NCI-H524 treated with DMSO at 0.1 percent for 48 hours (cell line): ENCODE results near the gene GPR31.

Experiments
- DNase-seq: peaks from one replicate; lab custom pipeline; 2025; lab: John Stamatoyannopoulos, UW

The GPR31 gene

GRCh38 chr6:167139761-167140160 lies 18.0 kb downstream of the GPR31 start:
- DNase-seq, result no peak

- DNase-seq, result peak; percentile 17
Measured at GRCh38 chr6:167137881-167138280, 19.9 kb downstream of the GPR31 start.

- no peak for DNase-seq
Measured at GRCh38 chr6:167137081-167137480, 20.7 kb downstream of the GPR31 start.

GRCh38 chr6:167136376-167136775 lies 21.4 kb downstream of the GPR31 start:
- no peak for DNase-seq

GRCh38 chr6:167134448-167135328 lies 23.1 kb downstream of the GPR31 start:
- DNase-seq, result no peak

- no peak for DNase-seq
Measured at GRCh38 chr6:167130712-167131684, 26.8 kb downstream of the GPR31 start.

GRCh38 chr6:167130008-167130677 lies 27.6 kb downstream of the GPR31 start:
- DNase-seq, result no peak

GRCh38 chr6:167129562-167129961 lies 28.2 kb downstream of the GPR31 start:
- no peak for DNase-seq

GRCh38 chr6:167129159-167129558 lies 28.6 kb downstream of the GPR31 start:
- DNase-seq, result no peak

GRCh38 chr6:167127785-167128531 lies 29.8 kb downstream of the GPR31 start:
- DNase-seq, result no peak

- DNase-seq, result no peak
Measured at GRCh38 chr6:167125855-167126349, 31.9 kb downstream of the GPR31 start.

- DNase-seq, result no peak
Measured at GRCh38 chr6:167125410-167125809, 32.4 kb downstream of the GPR31 start.

- no peak for DNase-seq
Measured at GRCh38 chr6:167124753-167125152, 33.0 kb downstream of the GPR31 start.

- no peak for DNase-seq
Measured at GRCh38 chr6:167122827-167123657, 34.7 kb downstream of the GPR31 start, which contains the start of gene CCR6. Gene CCR6, plus strand, starts transcription at chr6:167123096. Its CDS starts 13,039 bp downstream, at chr6:167136135.

- DNase-seq, result no peak
Measured at GRCh38 chr6:167122041-167122826, 35.5 kb downstream of the GPR31 start.

GRCh38 chr6:167121335-167121841 lies 36.4 kb downstream of the GPR31 start:
- DNase-seq, result no peak

- no peak for DNase-seq
Measured at GRCh38 chr6:167120583-167120903, 37.2 kb downstream of the GPR31 start.

- DNase-seq, result no peak
Measured at GRCh38 chr6:167119670-167120582, 37.9 kb downstream of the GPR31 start.
